ENCODE measurements around the gene PECR. TPM values are rescaled to one million over a fixed set of nuclear protein-coding genes. Genes with fewer than 3 reads are reported as not detected.

The PECR gene
- total RNA-seq (2022; extraction: Qiagen RNA extraction; ENCODE audit: low read depth) = 13.7 to 17.2 TPM (median 15.7 TPM) in 5 replicates

GRCh38 chr2:216081487-216082116 lies at the start of gene PECR, which contains the start of gene TMEM169:
Gene PECR (minus strand): TSS chr2:216081809. CDS start chr2:216081741, 68 bp downstream.
Gene TMEM169 (plus strand): TSS chr2:216081919. CDS start chr2:216095964, 14,045 bp downstream.

GRCh38 chr2:216108967-216109921 lies 27.6 kb upstream of the PECR start, which contains the start of gene XRCC5:
Gene XRCC5 (plus strand): TSS chr2:216109348. CDS start chr2:216109437, 89 bp downstream.

GRCh38 chr2:216013080-216013909 lies 68.3 kb downstream of the PECR start, which contains the start of gene MREG:
Gene MREG (minus strand): TSS chr2:216013551. CDS start chr2:216013327, 224 bp downstream.

Other genes with a start within 250 kb of the PECR start
- 4.9 to 5.8 TPM (median 5.3 TPM) in 5 replicates for gene MREG, start 68.3 kb downstream of the PECR start, total RNA-seq (2022; extraction: Qiagen RNA extraction; ENCODE audit: low read depth)
- gene TMEM169, start 110 bp upstream of the PECR start, total RNA-seq (2022; extraction: Qiagen RNA extraction; ENCODE audit: low read depth) = 0.31 to 0.64 TPM (median 0.42 TPM) in 5 replicates
- gene XRCC5, start 27.5 kb upstream of the PECR start, total RNA-seq (2022; extraction: Qiagen RNA extraction; ENCODE audit: low read depth) = 164 to 202 TPM (median 183 TPM) in 5 replicates

Measured in A549 treated with GW870086 at 1 μM for 4 hours (cell line).